WI38 (cell line): ENCODE measurements around the gene INPP5A.

ENCODE experiments used
- H3K4me3 ChIP-seq: 2 replicates; pipeline ENCODE4 v1.5.1; 2011; ENCODE audit warnings: low read depth, mild to moderate bottlenecking, control low read depth, low read length
- CTCF ChIP-seq: IDR thresholded peaks from 2 replicates; pipeline ENCODE4 v1.5.1; 2012; ENCODE audit warnings: low read depth, mild to moderate bottlenecking, control low read depth, low read length

The INPP5A gene

GRCh38 chr10:132729810-132730572, 192.4 kb downstream of the INPP5A start:
- H3K4me3 ChIP-seq = no peak overlapping the region
- no peak for TF ChIP-seq CTCF

DNA sequence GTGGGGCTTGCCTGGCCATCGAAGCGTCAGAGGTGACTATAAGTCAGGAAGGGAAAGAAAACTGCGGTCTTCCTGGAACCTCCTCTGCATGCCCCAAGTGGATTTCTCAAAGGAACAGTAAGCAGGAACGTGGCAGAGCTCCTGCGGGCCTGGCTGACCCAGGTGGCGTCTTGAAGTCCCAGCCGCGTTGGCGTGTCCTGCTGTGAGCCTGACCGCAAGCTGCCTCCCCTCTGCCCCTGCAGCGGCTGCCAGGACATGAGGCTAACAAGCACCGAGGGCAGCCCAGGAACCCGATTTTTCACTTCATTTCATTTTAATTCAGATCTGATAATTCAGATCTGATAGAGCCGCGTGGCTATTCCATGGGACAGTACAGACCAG, 193.0 kb downstream of the INPP5A start:
- no peak overlapping the region for H3K4me3 ChIP-seq
- no peak for TF ChIP-seq CTCF

DNA sequence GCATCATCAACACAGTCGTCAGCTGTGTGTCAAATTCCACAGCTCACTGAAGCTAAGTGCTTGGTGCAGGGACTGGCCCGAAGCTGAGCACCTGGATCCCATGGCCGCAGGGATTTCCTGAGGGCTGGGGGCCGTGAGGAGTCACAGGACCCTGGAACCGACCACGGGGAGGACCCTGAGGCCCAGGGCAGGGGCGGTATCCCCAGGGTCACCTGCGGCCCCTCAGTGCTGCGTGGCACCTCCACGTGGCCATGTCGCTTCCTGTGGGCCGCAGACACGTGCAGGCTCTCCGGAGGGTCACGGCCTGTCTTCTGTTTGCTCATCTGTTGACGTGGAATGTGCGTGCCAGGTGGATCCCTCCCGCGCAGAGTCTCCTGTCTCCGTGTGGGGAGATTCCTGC, 194.9 kb downstream of the INPP5A start:
- no peak for TF ChIP-seq CTCF
- H3K4me3 ChIP-seq = no peak overlapping the region

DNA sequence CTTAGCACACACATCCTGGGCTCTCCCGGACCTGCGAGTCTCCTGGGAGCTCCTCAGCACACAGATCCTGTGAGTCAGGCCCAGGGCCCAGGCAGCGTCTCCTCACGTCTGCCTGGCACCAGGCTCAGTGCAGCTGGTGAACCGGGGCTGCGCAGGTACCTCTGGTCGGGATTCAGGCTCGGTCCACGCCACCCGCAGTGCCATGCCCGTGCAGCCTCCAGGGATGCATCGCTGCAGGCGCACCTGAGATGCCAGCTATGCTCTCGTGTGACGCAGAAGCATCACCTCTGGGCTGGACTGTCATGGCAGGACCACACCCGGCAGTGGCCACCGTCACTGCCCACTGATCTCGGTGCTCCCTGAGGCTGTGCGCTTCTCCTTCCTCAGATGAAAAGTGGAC, 196.3 kb downstream of the INPP5A start:
- no peak overlapping the region for H3K4me3 ChIP-seq
- TF ChIP-seq CTCF = no peak

DNA sequence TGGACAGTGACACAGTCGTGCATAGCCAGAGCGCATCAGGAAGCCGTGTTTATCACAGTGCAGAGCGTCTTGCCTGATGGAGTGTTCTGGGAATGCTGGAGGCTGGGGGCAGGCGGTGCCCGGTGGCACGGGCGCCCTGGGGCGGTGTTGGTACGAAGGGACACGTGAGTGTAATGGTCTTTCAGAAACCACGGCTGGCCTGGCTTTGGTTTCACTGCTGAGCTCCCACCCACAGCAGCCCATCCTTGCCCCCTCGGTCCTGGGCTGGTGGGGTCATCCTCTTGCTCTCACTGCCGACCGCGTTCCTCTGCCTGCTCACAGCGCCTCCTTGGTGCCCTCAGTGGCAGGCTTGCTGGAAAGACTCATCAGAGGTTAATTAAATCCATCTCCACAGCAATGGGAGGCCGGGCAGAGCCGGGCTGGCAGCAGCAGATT, 197.8 kb downstream of the INPP5A start:
- no peak for TF ChIP-seq CTCF
- no peak overlapping the region for H3K4me3 ChIP-seq

DNA sequence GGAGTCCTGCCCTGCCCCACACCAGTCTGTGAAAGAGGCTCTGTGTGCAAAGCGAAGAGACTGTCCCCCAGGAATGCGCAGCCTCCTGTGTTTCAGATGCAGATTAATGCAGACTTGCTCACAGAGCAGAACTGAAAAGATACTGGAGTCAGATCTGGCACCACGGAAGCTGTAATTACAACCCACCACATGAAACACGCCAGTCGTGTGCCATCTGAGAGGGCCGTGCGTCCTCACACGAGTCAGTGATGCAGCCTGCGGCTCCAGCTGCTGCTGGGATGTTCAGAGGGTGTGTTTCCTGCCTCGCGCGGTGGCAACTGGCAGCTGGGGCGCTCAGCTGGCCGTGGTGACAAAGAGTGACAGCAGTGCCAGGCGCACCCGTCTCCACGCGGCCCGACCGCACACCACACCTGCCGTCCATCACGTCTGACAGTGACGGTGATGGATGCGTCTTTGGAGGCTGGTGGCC, 198.4 kb downstream of the INPP5A start:
- TF ChIP-seq CTCF = no peak
- H3K4me3 ChIP-seq = no peak overlapping the region

DNA sequence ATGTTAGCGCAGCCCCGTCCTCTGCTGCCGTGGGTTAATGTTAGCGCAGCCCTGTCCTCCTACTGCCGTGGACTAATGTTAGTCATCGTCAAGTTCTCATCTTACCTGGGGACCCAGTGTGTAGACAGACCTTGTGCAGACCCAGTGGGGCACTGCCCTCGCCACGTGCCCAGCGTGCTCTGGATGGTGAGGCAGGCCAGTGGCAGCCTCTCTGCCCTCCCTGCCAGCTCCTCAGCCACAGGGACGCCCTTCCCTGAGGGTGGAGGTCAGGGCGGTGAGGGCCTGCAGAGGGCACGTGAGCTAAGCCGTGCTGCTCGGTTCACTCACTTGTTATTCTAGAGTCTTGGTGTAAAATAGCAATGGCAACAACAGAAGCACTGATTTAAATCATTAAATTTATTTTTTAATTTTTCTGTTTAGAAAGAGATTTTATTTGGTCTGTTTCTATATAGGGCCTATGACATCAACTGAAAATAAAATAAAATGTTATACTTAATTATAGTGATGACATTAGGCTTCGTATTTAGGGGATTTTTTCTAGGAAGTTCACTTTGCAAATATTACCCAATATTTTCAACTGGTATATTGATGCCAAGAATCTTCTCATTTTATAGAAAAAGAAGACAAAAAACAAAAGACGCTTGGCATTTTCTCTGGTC, 199.9 kb downstream of the INPP5A start:
- H3K4me3 ChIP-seq = no peak overlapping the region
- no peak for TF ChIP-seq CTCF
